ENCODE results near the gene SERPINB10. TPM values are rescaled to one million over a fixed set of nuclear protein-coding genes. Genes with fewer than 3 reads are reported as not detected.

Gene SERPINB10
- polyA plus RNA-seq, 3 donors, result 1.3 to 2.0 (median 1.3) TPM

DNA sequence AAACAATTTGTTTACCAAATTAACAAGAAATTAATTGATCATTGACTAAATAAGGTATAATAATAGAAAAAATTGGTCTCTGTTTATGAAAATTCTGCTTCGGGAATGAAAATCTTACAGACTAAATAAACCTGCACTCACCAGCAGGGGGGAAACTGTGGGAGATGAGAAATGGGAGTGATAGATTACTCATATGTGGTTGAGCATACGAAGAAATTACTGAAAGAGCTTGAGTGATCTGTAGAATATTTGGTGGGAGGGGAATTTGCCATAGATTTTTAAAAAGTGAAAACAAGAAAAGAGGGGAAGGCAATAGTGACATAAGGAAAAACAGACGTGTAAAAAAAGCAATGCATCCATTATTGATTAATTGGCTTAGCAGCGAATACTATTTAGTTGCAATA lies 43.5 kb downstream of the SERPINB10 start:
- H3K4me1 Mint-ChIP-seq, result peaks cover 18% of the 10 kb centered on the region
- no peak overlapping the region for H3K9ac ChIP-seq (ENCODE audit: insufficient read depth, low read length, poor library complexity, severe bottlenecking)
- H3K36me3 ChIP-seq (replicated peaks in 1 of 2; ENCODE audit: control insufficient read depth in 1 of 2, insufficient read depth in 2 of 2, low read length in 2 of 2), result no peaks in the 10 kb centered on the region
- H3K27me3 ChIP-seq (ENCODE audit: control insufficient read depth in 2 of 2, insufficient read depth in 2 of 2, low read length in 2 of 2), result no peaks in the 10 kb centered on the region
- H4K20me1 ChIP-seq (ENCODE audit: insufficient read depth, low read length), result no peaks in the 10 kb centered on the region
- H3K4me3 Mint-ChIP-seq, result no peak overlapping the region
- H3K9me3 Mint-ChIP-seq, result peaks cover 0 to 4% (median 0%) of the 10 kb centered on the region in 7 donors
- TF ChIP-seq, protein P1, sequence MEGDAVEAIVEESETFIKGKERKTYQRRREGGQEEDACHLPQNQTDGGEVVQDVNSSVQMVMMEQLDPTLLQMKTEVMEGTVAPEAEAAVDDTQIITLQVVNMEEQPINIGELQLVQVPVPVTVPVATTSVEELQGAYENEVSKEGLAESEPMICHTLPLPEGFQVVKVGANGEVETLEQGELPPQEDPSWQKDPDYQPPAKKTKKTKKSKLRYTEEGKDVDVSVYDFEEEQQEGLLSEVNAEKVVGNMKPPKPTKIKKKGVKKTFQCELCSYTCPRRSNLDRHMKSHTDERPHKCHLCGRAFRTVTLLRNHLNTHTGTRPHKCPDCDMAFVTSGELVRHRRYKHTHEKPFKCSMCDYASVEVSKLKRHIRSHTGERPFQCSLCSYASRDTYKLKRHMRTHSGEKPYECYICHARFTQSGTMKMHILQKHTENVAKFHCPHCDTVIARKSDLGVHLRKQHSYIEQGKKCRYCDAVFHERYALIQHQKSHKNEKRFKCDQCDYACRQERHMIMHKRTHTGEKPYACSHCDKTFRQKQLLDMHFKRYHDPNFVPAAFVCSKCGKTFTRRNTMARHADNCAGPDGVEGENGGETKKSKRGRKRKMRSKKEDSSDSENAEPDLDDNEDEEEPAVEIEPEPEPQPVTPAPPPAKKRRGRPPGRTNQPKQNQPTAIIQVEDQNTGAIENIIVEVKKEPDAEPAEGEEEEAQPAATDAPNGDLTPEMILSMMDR (IDR thresholded peaks at IDR 0.05), result no peak
- no peaks in the 10 kb centered on the region for H3K9me3 ChIP-seq (replicated peaks in 1 of 2; ENCODE audit: control insufficient read depth in 1 of 2, insufficient read depth in 1 of 2, low read length in 2 of 2)
- no peak overlapping the region for H2AFZ ChIP-seq (ENCODE audit: insufficient read depth, low read depth, low read length, poor library complexity, severe bottlenecking)
- H3K27ac ChIP-seq (ENCODE audit: low read depth in 1 of 2, low read length in 2 of 2), result no peak overlapping the region
- no peak overlapping the region for H3K4me3 ChIP-seq (replicated peaks in 1 of 3; ENCODE audit: low read depth in 2 of 3, low read length in 3 of 3)
- DNase-seq, result no peak
- no peaks in the 10 kb centered on the region for H3K79me2 ChIP-seq (ENCODE audit: insufficient read depth, low read length)
- no peaks in the 10 kb centered on the region for H3K36me3 Mint-ChIP-seq
- WGBS (ENCODE audit: insufficient coverage), result 55% methylated on average over 2 of the region's 4 CpGs
- H3K27me3 Mint-ChIP-seq (ENCODE audit: low read depth in 3 of 3), result peaks cover 0 to 4% (median 2%) of the 10 kb centered on the region in 3 donors
- H3K27ac Mint-ChIP-seq, result no peak overlapping the region
- no peak overlapping the region for H3K4me2 ChIP-seq (replicated peaks; ENCODE audit: extremely low read depth, low read length, poor library complexity, severe bottlenecking)
- intact Hi-C loops (cut with micrococcal nuclease), result no loop called here
- peaks cover 9 to 10% of the 10 kb centered on the region in 2 donors for H3K4me1 ChIP-seq (ENCODE audit: control insufficient read depth in 1 of 2, insufficient read depth in 2 of 2, low read length in 2 of 2)

GRCh38 chr18:63953811-63954210 lies 46.1 kb downstream of the SERPINB10 start:
- WGBS (ENCODE audit: insufficient coverage), result 7% methylated on average over 2 of the region's 5 CpGs
- no peaks in the 10 kb centered on the region for H4K20me1 ChIP-seq (ENCODE audit: insufficient read depth, low read length)
- Mint-ChIP-seq H3K9me3 (peaks cover 0 to 4% (median 0%) of the 10 kb centered on the region in 7 donors), H3K27me3 (ENCODE audit: low read depth in 3 of 3) (peaks cover 0 to 2% (median 0%) of the 10 kb centered on the region in 3 donors), H3K27ac (no peak overlapping the region), H3K4me1 (peaks cover 15% of the 10 kb centered on the region), H3K4me3 (no peak overlapping the region), H3K36me3 (no peaks in the 10 kb centered on the region)
- H3K36me3 ChIP-seq (replicated peaks in 1 of 2; ENCODE audit: control insufficient read depth in 1 of 2, insufficient read depth in 2 of 2, low read length in 2 of 2), result no peaks in the 10 kb centered on the region
- H3K27me3 ChIP-seq (ENCODE audit: control insufficient read depth in 2 of 2, insufficient read depth in 2 of 2, low read length in 2 of 2), result no peaks in the 10 kb centered on the region
- no peak overlapping the region for H3K4me3 ChIP-seq (replicated peaks in 1 of 3; ENCODE audit: low read depth in 2 of 3, low read length in 3 of 3)
- H3K9me3 ChIP-seq (replicated peaks in 1 of 2; ENCODE audit: control insufficient read depth in 1 of 2, insufficient read depth in 1 of 2, low read length in 2 of 2), result no peaks in the 10 kb centered on the region
- peaks cover 8 to 10% of the 10 kb centered on the region in 2 donors for H3K4me1 ChIP-seq (ENCODE audit: control insufficient read depth in 1 of 2, insufficient read depth in 2 of 2, low read length in 2 of 2)
- TF ChIP-seq, protein P1 (IDR thresholded peaks at IDR 0.05), result no peak
- H3K27ac ChIP-seq (ENCODE audit: low read depth in 1 of 2, low read length in 2 of 2), result no peak overlapping the region
- H2AFZ ChIP-seq (ENCODE audit: insufficient read depth, low read depth, low read length, poor library complexity, severe bottlenecking), result no peak overlapping the region
- intact Hi-C loops (cut with micrococcal nuclease), result no loop called here
- H3K9ac ChIP-seq (ENCODE audit: insufficient read depth, low read length, poor library complexity, severe bottlenecking), result no peak overlapping the region
- H3K79me2 ChIP-seq (ENCODE audit: insufficient read depth, low read length), result no peaks in the 10 kb centered on the region
- H3K4me2 ChIP-seq (replicated peaks; ENCODE audit: extremely low read depth, low read length, poor library complexity, severe bottlenecking), result no peak overlapping the region
- no peak for DNase-seq
